HepG2 (cell line): Measurements from ENCODE around the gene STXBP5L.

Experiments used
- BHLHE40 ChIP-seq: IDR thresholded peaks from 2 replicates; pipeline ENCODE4 v1.6.1; 2011; ENCODE audit warnings: low read length, improper control_type of control experiment
- CTCF ChIP-seq: sonication (generic); formaldehyde crosslinking; IDR thresholded peaks from 2 replicates; pipeline ENCODE4 v1.5.0; 2020; ENCODE audit warnings: mild to moderate bottlenecking, missing genetic modification reagents, moderate library complexity
- HNRNPUL1 ChIP-seq: fragments of 200-400 bp; formaldehyde crosslinking; IDR thresholded peaks from 2 replicates; pipeline ENCODE4 v1.6.1; 2017; ENCODE audit warnings: low read depth, mild to moderate bottlenecking, low read length, moderate library complexity
- HOMEZ ChIP-seq: IDR thresholded peaks from 2 replicates; pipeline ENCODE4 v1.6.1; 2016; ENCODE audit warnings: low read depth
- SIN3A ChIP-seq: IDR thresholded peaks from 2 replicates; pipeline ENCODE4 v1.6.1; 2011; ENCODE audit warnings: low read depth, mild to moderate bottlenecking, control low read depth, low read length, borderline replicate concordance
- SOX6 ChIP-seq, 2 experiments: fragments of 450-650 bp in 1 of 2; sonication (generic) in 1 of 2; formaldehyde crosslinking in 1 of 2; IDR thresholded peaks; 2 replicates each; pipeline versions ENCODE4 v1.4.0 to v1.6.1; 2017 to 2020; ENCODE audit warnings: antibody characterized with exemption in 1 of 2, mild to moderate bottlenecking in 1 of 2, missing genetic modification reagents in 1 of 2
- XBP1 ChIP-seq: sonication (generic); formaldehyde crosslinking; IDR thresholded peaks from 2 replicates; pipeline ENCODE4 v1.5.0; 2020; ENCODE audit warnings: missing genetic modification reagents
- ZNF274 ChIP-seq: sonication (generic); formaldehyde crosslinking; IDR thresholded peaks from 2 replicates; pipeline ENCODE4 v1.5.1; 2020; ENCODE audit warnings: mild to moderate bottlenecking, missing genetic modification reagents
- TF ChIP-seq, protein P1 (sequence below): sonication (generic); formaldehyde crosslinking; IDR thresholded peaks from 2 replicates; pipeline ENCODE4 v1.5.1; 2020; ENCODE audit warnings: mild to moderate bottlenecking, missing genetic modification reagents, borderline replicate concordance

DNA sequence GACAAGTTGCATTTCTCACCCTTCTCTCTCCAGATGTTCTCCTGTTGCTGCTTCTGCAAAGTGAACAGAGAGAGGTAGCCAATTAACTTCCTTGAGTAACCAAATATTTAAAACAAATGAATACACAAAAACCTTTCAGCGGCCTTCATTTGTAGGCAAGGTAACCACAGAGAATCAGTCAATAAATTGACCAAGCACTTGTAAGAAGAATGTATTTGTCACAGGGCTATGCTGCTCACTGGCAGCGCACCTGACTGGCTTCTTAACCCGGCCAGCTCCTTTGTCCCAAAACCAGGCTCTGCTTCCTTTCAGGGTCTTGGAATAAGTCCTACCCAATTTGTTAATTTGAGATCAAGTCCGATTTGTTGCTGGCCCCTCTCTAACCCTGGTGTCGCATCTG, 43.5 kb upstream of the STXBP5L start:
- TF ChIP-seq XBP1 (CRISPR knock-in tag) (no peak), HOMEZ (CRISPR knock-in tag) (no peak), HNRNPUL1 (no peak), CTCF (CRISPR knock-in tag) (no peak), SIN3A (no peak), ZNF274 (no peak), BHLHE40 (no peak), SOX6 (IDR thresholded peaks at IDR 0.05) (no peak), SOX6 (CRISPR knock-in tag; IDR thresholded peaks at IDR 0.05) (no peak)
- TF ChIP-seq, protein P1, sequence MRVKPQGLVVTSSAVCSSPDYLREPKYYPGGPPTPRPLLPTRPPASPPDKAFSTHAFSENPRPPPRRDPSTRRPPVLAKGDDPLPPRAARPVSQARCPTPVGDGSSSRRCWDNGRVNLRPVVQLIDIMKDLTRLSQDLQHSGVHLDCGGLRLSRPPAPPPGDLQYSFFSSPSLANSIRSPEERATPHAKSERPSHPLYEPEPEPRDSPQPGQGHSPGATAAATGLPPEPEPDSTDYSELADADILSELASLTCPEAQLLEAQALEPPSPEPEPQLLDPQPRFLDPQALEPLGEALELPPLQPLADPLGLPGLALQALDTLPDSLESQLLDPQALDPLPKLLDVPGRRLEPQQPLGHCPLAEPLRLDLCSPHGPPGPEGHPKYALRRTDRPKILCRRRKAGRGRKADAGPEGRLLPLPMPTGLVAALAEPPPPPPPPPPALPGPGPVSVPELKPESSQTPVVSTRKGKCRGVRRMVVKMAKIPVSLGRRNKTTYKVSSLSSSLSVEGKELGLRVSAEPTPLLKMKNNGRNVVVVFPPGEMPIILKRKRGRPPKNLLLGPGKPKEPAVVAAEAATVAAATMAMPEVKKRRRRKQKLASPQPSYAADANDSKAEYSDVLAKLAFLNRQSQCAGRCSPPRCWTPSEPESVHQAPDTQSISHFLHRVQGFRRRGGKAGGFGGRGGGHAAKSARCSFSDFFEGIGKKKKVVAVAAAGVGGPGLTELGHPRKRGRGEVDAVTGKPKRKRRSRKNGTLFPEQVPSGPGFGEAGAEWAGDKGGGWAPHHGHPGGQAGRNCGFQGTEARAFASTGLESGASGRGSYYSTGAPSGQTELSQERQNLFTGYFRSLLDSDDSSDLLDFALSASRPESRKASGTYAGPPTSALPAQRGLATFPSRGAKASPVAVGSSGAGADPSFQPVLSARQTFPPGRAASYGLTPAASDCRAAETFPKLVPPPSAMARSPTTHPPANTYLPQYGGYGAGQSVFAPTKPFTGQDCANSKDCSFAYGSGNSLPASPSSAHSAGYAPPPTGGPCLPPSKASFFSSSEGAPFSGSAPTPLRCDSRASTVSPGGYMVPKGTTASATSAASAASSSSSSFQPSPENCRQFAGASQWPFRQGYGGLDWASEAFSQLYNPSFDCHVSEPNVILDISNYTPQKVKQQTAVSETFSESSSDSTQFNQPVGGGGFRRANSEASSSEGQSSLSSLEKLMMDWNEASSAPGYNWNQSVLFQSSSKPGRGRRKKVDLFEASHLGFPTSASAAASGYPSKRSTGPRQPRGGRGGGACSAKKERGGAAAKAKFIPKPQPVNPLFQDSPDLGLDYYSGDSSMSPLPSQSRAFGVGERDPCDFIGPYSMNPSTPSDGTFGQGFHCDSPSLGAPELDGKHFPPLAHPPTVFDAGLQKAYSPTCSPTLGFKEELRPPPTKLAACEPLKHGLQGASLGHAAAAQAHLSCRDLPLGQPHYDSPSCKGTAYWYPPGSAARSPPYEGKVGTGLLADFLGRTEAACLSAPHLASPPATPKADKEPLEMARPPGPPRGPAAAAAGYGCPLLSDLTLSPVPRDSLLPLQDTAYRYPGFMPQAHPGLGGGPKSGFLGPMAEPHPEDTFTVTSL (CRISPR knock-in tag) = no peak
